Astrocyte of the spinal cord (primary cell): ENCODE measurements around the gene QSOX1.

ENCODE experiments used
- DNase-seq: peaks from one replicate; pipeline ENCODE4 v3.0.0; 2011; ENCODE audit warnings: low read depth, low spot score
- H3K4me3 ChIP-seq: 2 replicates; pipeline ENCODE4 v1.5.1; 2011; ENCODE audit warnings: low read depth, mild to moderate bottlenecking, low read length, moderate library complexity
- in situ Hi-C: cut with HindIII; loops from 2 replicates; pipeline ENCODE4 v1.10.0; 2017; ENCODE audit warnings: low sequenced_read_pairs
- TF ChIP-seq, protein P1 (sequence below): IDR thresholded peaks from 2 replicates; pipeline ENCODE4 v1.5.1; 2012; ENCODE audit warnings: low read depth, mild to moderate bottlenecking, low read length, inconsistent platforms

QSOX1 gene

DNA sequence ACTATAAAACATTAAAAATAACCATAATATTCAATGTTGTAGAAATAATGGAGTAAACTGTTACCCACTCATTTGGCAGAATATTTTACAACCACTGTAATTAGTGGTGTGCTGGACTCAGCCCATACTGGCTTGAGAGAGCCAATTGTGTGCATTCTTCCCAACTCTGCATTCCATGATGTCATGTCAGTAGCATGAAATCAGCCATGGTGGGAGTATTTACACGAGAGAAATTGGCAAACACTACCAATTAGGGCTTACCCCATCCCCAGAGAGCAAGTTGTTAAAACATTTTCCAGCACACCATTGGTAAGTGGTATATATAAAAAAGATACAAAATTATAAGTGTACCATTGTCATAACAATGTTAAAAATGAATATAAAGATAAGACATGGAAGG, 19.1 kb upstream of the QSOX1 start:
- H3K4me3 ChIP-seq: no peak overlapping the region
- no peak for DNase-seq
- TF ChIP-seq, protein P1, sequence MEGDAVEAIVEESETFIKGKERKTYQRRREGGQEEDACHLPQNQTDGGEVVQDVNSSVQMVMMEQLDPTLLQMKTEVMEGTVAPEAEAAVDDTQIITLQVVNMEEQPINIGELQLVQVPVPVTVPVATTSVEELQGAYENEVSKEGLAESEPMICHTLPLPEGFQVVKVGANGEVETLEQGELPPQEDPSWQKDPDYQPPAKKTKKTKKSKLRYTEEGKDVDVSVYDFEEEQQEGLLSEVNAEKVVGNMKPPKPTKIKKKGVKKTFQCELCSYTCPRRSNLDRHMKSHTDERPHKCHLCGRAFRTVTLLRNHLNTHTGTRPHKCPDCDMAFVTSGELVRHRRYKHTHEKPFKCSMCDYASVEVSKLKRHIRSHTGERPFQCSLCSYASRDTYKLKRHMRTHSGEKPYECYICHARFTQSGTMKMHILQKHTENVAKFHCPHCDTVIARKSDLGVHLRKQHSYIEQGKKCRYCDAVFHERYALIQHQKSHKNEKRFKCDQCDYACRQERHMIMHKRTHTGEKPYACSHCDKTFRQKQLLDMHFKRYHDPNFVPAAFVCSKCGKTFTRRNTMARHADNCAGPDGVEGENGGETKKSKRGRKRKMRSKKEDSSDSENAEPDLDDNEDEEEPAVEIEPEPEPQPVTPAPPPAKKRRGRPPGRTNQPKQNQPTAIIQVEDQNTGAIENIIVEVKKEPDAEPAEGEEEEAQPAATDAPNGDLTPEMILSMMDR: no peak
- in situ Hi-C loops: no loop called here

DNA sequence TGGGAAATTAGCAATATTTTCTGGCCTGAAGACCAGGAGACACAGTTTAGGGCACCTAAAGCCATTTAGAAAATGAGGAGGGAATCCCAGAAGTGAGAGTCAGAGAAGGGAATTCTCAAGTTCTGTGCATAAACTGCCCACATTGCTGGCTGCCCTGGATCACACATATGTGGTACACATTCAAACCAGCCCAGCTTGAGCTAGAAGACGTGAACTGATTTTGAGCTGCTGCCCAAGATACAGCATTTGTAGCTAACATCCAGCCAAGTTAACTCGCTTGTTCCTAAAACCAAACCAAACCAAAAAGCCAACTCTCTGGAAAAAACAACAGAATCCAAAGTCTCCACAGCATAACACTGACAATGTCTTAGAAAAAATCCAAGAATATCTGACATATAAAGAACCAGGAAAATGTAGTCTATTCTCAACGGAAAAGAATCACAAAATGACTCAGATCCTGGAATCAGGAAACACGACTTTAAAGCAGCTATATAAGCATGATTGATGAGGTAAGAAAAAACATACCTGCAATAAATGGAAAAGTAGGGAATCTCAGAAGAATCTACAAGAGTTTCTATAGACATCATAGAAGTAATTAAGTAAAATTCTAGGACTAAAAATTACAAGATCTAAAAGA, 18.2 kb upstream of the QSOX1 start:
- in situ Hi-C loops: no loop called here
- DNase-seq: no peak

DNA sequence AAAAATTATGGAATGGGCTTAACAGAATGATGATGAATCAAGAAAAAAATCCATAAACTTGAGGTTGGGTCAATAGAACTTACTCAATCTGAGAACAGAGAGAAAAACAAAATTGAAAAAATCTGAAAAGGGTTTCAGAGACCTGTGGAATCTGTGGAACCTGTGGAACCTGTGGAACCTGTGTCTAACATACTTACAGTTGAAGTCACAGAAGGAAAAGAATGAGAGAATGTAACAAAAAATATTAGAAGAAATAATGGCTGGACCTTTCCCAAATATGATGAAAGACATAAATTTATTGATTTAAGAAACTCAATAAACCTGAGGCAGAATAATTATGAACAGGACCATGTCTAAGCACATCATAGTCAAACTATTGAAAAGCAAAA, 17.7 kb upstream of the QSOX1 start:
- TF ChIP-seq, protein P1: no peak
- in situ Hi-C loops: no loop called here
- DNase-seq: no peak
- no peak overlapping the region for H3K4me3 ChIP-seq

More for the DNA sequence above, 18.2 kb upstream of the QSOX1 start:
- TF ChIP-seq, protein P1: no peak
- no peak overlapping the region for H3K4me3 ChIP-seq

DNA sequence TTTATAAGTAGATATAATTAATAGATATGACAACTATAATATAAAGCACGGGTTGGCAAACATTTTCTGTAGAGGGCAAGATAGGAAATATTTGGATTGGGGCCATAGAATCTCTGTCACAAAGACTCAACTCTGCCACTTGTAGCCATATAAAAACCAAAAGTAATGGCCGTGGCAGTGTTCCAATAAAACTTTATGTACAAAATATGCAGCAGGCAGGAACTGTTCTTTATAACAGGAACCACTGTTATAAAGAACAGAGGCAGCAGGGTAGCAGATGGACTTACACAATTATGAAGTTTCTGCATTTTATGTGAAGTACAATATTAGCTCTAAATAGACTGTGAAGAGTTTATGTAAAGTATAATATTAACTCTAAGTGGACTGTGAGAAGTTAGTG, 16.9 kb upstream of the QSOX1 start:
- no peak overlapping the region for H3K4me3 ChIP-seq
- in situ Hi-C loops: no loop called here
- DNase-seq: no peak
- TF ChIP-seq, protein P1: no peak

DNA sequence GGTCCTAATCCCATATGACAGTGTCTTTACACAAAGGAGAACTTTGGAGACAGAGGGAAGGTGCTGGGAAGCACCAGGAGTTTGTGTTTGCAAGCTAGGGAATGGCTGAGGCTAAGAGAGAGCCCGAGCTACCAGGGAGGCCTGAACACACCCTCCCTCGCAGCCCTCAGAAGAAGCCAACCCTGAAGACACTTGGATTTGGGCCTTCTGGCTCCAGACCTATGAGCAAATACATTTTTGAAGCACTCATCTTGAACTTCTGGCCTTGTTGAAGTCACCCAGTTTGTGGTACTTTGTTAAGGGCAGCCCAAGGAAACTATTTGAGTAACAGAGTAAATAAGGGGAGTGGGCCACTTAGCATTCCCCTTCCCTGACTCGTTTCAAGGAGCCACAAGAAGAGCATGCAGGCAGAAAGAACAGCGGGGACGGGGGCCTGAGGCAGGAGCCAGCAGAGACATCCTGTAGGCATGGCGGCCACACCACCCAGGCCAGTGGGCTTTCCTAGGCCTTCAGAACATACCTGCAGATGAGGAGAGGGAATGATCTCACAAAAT, 13.2 kb upstream of the QSOX1 start:
- H3K4me3 ChIP-seq: no peak overlapping the region
- no peak for DNase-seq
- in situ Hi-C loops: no loop called here
- TF ChIP-seq, protein P1: no peak

DNA sequence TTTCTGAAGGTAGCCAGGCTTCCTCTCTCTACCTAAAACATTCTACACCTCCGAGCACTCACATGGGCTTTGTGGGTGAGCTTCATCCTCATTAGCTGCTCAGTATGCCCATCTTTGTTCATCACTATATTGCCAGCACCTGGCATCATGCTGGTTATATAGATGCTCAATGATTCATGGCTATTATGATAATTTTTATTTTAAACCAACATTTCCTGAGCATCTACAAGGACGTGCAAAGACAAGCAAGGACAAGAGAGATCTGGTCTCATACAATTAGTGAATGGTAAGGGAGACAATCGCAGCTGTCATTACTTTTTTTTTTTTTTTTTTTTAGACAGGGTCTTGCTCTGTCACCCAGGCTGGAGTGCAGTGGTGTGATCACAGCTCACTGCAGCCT, 11.3 kb upstream of the QSOX1 start:
- in situ Hi-C loops: no loop called here
- no peak overlapping the region for H3K4me3 ChIP-seq
- no peak for DNase-seq
- TF ChIP-seq, protein P1: no peak
